GM23248 (cell line): ENCODE data around the gene CFAP119. TPM values are rescaled to one million over a fixed set of nuclear protein-coding genes. Genes with fewer than 3 reads are reported as not detected.
A peak's percentile ranks its signal among the peaks of the same experiment; 100 is the strongest.

Source experiments
- DNase-seq: peaks from one replicate; pipeline ENCODE4 v3.0.0-alpha.2; 2015
- H2AFZ ChIP-seq: fragments of 200-600 bp; sonication (generic); 2 replicates; pipeline ENCODE4 v1.6.1; 2016; ENCODE audit warnings: antibody characterized with exemption
- H3F3A ChIP-seq: fragments of 200-600 bp; sonication (generic); 2 replicates; pipeline ENCODE4 v1.6.1; 2016; ENCODE audit warnings: mild to moderate bottlenecking, antibody characterized with exemption, mixed run types; ENCODE audit not compliant: insufficient read depth
- H3K27ac ChIP-seq: fragments of 200-600 bp; sonication (generic); 2 replicates; pipeline ENCODE4 v1.5.1; 2016; ENCODE audit warnings: mild to moderate bottlenecking
- H3K27me3 ChIP-seq: fragments of 200-600 bp; sonication (generic); replicated peaks from 2 replicates; pipeline ENCODE4 v1.6.1; 2016; ENCODE audit warnings: mild to moderate bottlenecking; ENCODE audit not compliant: insufficient read depth
- H3K36me3 ChIP-seq: fragments of 200-600 bp; sonication (generic); 2 replicates; pipeline ENCODE4 v1.6.1; 2016; ENCODE audit warnings: low read depth, mild to moderate bottlenecking
- H3K4me1 ChIP-seq: fragments of 200-600 bp; sonication (generic); 2 replicates; pipeline ENCODE4 v1.6.1; 2016; ENCODE audit warnings: mild to moderate bottlenecking; ENCODE audit not compliant: insufficient read depth
- H3K4me2 ChIP-seq: fragments of 200-600 bp; sonication (generic); one replicate; pipeline ENCODE4 v1.6.1; 2016; ENCODE audit warnings: mild to moderate bottlenecking; ENCODE audit not compliant: unreplicated experiment
- H3K4me3 ChIP-seq: fragments of 200-600 bp; sonication (generic); 2 replicates; pipeline ENCODE4 v1.5.1; 2016; ENCODE audit warnings: mild to moderate bottlenecking
- H3K79me2 ChIP-seq: fragments of 200-600 bp; sonication (generic); 2 replicates; pipeline ENCODE4 v1.6.1; 2016; ENCODE audit warnings: mild to moderate bottlenecking; ENCODE audit not compliant: insufficient read depth
- H3K9ac ChIP-seq: fragments of 200-600 bp; sonication (generic); 2 replicates; pipeline ENCODE4 v1.6.1; 2016; ENCODE audit warnings: mild to moderate bottlenecking
- H3K9me2 ChIP-seq: fragments of 200-600 bp; sonication (generic); 2 replicates; pipeline ENCODE4 v1.6.1; 2016; ENCODE audit warnings: mixed run types, mild to moderate bottlenecking, moderate library complexity; ENCODE audit not compliant: insufficient read depth
- H3K9me3 ChIP-seq: fragments of 200-600 bp; sonication (generic); one replicate; pipeline ENCODE4 v1.6.1; 2017; ENCODE audit warnings: low read depth
- H4K20me1 ChIP-seq: fragments of 200-600 bp; sonication (generic); 2 replicates; pipeline ENCODE4 v1.6.0; 2016; ENCODE audit not compliant: insufficient read depth
- EZH2 ChIP-seq: fragments of 200-600 bp; sonication (generic); IDR thresholded peaks from 2 replicates; pipeline ENCODE4 v1.6.1; 2018; ENCODE audit warnings: antibody characterized with exemption, mild to moderate bottlenecking; ENCODE audit not compliant: insufficient read depth, poor library complexity, severe bottlenecking
- EZH2phosphoT487 ChIP-seq: fragments of 200-600 bp; sonication (generic); IDR thresholded peaks from 2 replicates; pipeline ENCODE4 v1.6.1; 2018; ENCODE audit warnings: antibody characterized with exemption, moderate library complexity, mild to moderate bottlenecking, low read depth; ENCODE audit not compliant: insufficient read depth
- WGBS, 2 experiments: methylation state at CpG; one replicate each; pipeline ENCODE4 v1.1.6; 2015 to 2017; ENCODE audit warnings: low lambda C conversion rate in 2 of 2, low coverage in 1 of 2; ENCODE audit errors: missing lambda C conversion rate in 2 of 2; 5-methylcytosine and 5-hydroxymethylcytosine counted together
- in situ Hi-C: fragments of 300-500 bp; cut with MboI; formaldehyde crosslinking; loops from 2 replicates; pipeline ENCODE4 v1.15.0; 2020
- polyA plus RNA-seq: library from polyadenylated mRNA; unstranded; fragments of >200 nt; fragmentation: Nextera tagmentation; extraction: Ambion mirVana; gene quantifications from 2 replicates; pipeline ENCODE4 v1.2.1, GENCODE V29; 2016
- small RNA-seq: library from RNA; depleted of rRNA; stranded (forward); fragments of <200 nt; gene quantifications from one replicate; pipeline ENCODE3, GENCODE V24; 2014; ENCODE audit warnings: low read depth, low replicate concordance
- total RNA-seq: library from RNA; depleted of rRNA; stranded (reverse); fragments of >200 nt; shearing (Covaris generic); gene quantifications from 2 replicates; pipeline ENCODE4 v1.2.3, GENCODE V29; 2014; rRNA removed

CFAP119 gene
- total and polyA plus RNA-seq, 2 experiments from 2014 or later = 2.7 to 4.6 TPM

DNA sequence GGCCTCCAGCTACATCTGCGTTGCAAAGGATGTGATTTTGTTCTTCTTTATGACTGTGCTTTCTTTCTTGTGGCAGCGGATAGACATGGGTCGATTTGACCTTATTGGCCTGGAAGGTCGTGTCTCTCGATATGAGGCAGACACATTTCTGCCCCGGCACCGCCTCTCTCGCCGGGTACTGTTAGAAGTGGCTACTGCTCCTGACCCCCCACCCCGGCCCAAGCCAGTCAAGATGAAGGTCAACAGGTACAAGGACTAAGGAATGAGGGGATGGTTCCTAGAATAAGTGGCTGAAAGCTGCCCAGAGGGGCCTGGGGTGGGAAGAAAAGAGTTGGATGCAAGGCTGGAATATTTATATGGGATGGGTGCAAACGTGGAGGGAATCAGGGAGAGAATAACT lies 41.8 kb downstream of the CFAP119 start:
- Histone ChIP-seq H3K4me3 (no peak overlapping the region), H3K27ac (no peak overlapping the region), H3K79me2 (peaks cover 83% of the 10 kb centered on the region), H3K9ac (no peak overlapping the region), H3K9me3 (no peaks in the 10 kb centered on the region), H3K36me3 (peaks cover 86% of the 10 kb centered on the region), H3K4me2 (no peak overlapping the region), H3K27me3 (no peaks in the 10 kb centered on the region), H3K9me2 (no peaks in the 10 kb centered on the region), H4K20me1 (peaks cover 9% of the 10 kb centered on the region; the same call in 1 of the 2 replicates), H3K4me1 (peaks cover 5% of the 10 kb centered on the region), H3F3A (peaks cover 31% of the 10 kb centered on the region), H2AFZ (no peak overlapping the region)
- in situ Hi-C loops = no loop called here
- 87 to 88% methylated on average over 11 of the region's 11 CpGs for WGBS, 2 experiments
- no peak for DNase-seq
- TF ChIP-seq EZH2phosphoT487 (no peak), EZH2 (no peak)

DNA sequence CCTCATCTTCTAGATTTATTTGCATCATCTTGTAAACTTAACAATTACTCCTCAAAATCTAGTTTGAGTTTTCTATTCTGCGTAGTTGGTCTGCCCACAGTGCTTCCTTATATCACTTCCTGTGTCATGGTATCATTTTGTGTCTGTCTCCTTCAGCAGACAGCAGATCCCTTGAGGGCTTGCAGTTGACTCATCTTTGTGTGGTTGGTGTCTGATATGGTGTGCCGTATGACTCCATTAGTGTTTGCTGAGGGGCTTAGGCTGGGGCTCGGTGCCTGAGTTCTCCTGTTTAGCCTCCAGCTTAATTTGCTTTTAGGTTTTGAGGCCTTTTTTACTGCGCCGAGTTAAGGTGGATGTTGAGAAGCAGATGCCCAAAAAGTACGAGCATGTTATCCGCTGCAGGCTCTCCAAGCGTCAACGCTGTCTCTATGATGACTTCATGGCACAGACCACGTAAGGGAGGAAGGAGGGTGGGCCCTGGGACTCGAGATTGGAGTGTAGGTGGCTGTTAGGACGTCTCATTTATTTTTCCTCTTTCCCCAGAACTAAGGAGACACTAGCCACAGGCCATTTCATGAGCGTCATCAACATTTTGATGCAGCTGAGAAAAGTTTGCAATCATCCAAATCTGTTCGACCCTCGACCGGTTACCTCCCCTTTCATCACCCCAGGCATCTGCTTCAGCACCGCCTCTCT lies 46.0 kb downstream of the CFAP119 start:
- Histone ChIP-seq H3K9me2 (no peaks in the 10 kb centered on the region), H3K27ac (peak overlapping the region; percentile 78), H4K20me1 (peaks cover 15% of the 10 kb centered on the region), H3K79me2 (peaks cover 69% of the 10 kb centered on the region), H3K36me3 (peaks cover 83% of the 10 kb centered on the region), H3K4me1 (peaks cover 15% of the 10 kb centered on the region), H3F3A (peaks cover 57% of the 10 kb centered on the region), H3K9ac (0 out of 2 replicates have a peak overlapping the region, but pooled peaks have one; percentile 30), H3K4me2 (no peak overlapping the region), H3K9me3 (no peaks in the 10 kb centered on the region), H3K27me3 (no peaks in the 10 kb centered on the region), H2AFZ (no peak overlapping the region), H3K4me3 (no peak overlapping the region)
- in situ Hi-C loops = no loop called here
- TF ChIP-seq EZH2 (no peak), EZH2phosphoT487 (no peak)
- DNase-seq = peak; percentile 65
- WGBS, 2 experiments = 86 to 87% methylated on average over 17 of the region's 17 CpGs

DNA sequence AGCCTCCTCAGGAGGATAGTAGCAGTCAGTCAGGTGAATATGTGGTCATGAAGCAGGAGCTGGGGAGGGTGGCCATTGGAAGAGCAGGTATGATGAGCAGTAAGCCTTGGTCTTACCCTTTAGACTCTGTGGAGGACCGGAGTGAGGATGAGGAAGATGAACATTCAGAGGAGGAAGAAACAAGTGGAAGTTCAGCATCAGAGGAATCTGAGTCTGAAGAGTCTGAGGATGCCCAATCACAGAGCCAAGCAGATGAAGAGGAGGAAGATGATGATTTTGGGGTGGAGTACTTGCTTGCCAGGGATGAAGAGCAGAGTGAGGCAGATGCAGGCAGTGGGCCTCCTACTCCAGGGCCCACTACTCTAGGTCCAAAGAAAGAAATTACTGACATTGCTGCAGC lies 50.1 kb downstream of the CFAP119 start:
- H3K79me2 ChIP-seq = peaks cover 40% of the 10 kb centered on the region
- no peak overlapping the region for H3K9ac ChIP-seq
- H3F3A ChIP-seq = peaks cover 85% of the 10 kb centered on the region
- TF ChIP-seq EZH2phosphoT487 (no peak), EZH2 (no peak)
- no peak overlapping the region for H3K4me2 ChIP-seq
- H3K27ac ChIP-seq = peak overlapping the region; percentile 4; the same call in 1 of the 2 replicates
- peaks cover 87% of the 10 kb centered on the region for H3K36me3 ChIP-seq
- H3K9me2 ChIP-seq = no peaks in the 10 kb centered on the region
- 100% methylated on average over 1 of the region's 1 CpG for WGBS, 2 experiments
- H3K4me3 ChIP-seq = no peak overlapping the region
- peaks cover 20% of the 10 kb centered on the region for H3K4me1 ChIP-seq
- no peaks in the 10 kb centered on the region for H3K9me3 ChIP-seq
- no peak overlapping the region for H2AFZ ChIP-seq
- no peak for DNase-seq
- peaks cover 7% of the 10 kb centered on the region for H4K20me1 ChIP-seq
- in situ Hi-C loops = no loop called here
- no peaks in the 10 kb centered on the region for H3K27me3 ChIP-seq

DNA sequence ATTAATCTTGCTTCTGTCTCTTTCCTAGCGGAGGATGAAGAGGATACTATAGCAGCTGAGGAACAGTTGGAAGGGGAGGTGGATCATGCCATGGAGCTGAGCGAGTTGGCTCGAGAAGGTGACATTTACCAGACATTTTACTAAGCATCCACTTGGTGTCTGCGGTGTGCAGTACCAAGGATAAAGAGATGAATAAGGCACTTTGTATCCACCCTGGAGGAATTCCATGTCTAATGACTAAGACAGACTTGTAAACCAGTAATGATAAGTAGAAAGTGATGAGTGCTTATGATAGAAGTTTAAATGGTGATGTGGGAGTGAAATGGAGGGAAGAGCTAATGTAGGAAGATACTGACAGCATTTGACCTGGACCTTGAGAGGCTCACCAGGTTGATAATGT lies 50.9 kb downstream of the CFAP119 start:
- Histone ChIP-seq H3K27me3 (no peaks in the 10 kb centered on the region), H3K9ac (no peak overlapping the region), H3K9me3 (no peaks in the 10 kb centered on the region), H3K4me2 (no peak overlapping the region), H3K4me3 (no peak overlapping the region), H4K20me1 (peaks cover 7% of the 10 kb centered on the region), H3K9me2 (no peaks in the 10 kb centered on the region), H3K36me3 (peaks cover 88% of the 10 kb centered on the region), H3K27ac (peak overlapping the region; percentile 27), H3K4me1 (peaks cover 20% of the 10 kb centered on the region), H2AFZ (no peak overlapping the region), H3F3A (peaks cover 85% of the 10 kb centered on the region), H3K79me2 (peaks cover 40% of the 10 kb centered on the region)
- peak; percentile 75 for DNase-seq
- in situ Hi-C loops = no loop called here
- WGBS, 2 experiments = 56 to 61% methylated on average over 4 of the region's 4 CpGs
- TF ChIP-seq EZH2phosphoT487 (no peak), EZH2 (no peak)

Small RNA genes within 50 kb of the gene (small RNA-seq; reads per million reads assigned to genes)
- gene SNORA30 = not detected

Other genes with a start within 250 kb of the CFAP119 start
- gene ZNF768, start 235.5 kb downstream of the CFAP119 start, total RNA-seq = 35.3 and 38.4 TPM in 2 replicates
- 5.0 and 5.7 TPM in 2 replicates for gene ZNF768, start 235.5 kb downstream of the CFAP119 start, polyA plus RNA-seq
- 7.7 and 15.7 TPM in 2 replicates for gene ZNF747, start 227.2 kb downstream of the CFAP119 start, total RNA-seq
- 5.4 and 6.7 TPM in 2 replicates for gene ZNF747, start 227.2 kb downstream of the CFAP119 start, polyA plus RNA-seq
- 3.0 and 8.8 TPM in 2 replicates for gene ZNF764, start 203.7 kb downstream of the CFAP119 start, total RNA-seq
- gene ZNF764, start 203.7 kb downstream of the CFAP119 start, polyA plus RNA-seq = 3.0 TPM in 2 replicates
- gene ZNF688, start 190.3 kb downstream of the CFAP119 start, total RNA-seq = 10.4 and 33.0 TPM in 2 replicates
- 13.6 and 14.7 TPM in 2 replicates for gene ZNF688, start 190.3 kb downstream of the CFAP119 start, polyA plus RNA-seq
- gene ZNF785, start 176.4 kb downstream of the CFAP119 start, total RNA-seq = 9.0 TPM in 2 replicates
- 5.4 and 6.9 TPM in 2 replicates for gene ZNF785, start 176.4 kb downstream of the CFAP119 start, polyA plus RNA-seq
- 5.7 TPM in 2 replicates for gene ZNF689, start 151.7 kb downstream of the CFAP119 start, total RNA-seq
- gene ZNF689, start 151.7 kb downstream of the CFAP119 start, polyA plus RNA-seq = 4.8 and 5.1 TPM in 2 replicates
- 5.6 and 7.2 TPM in 2 replicates for gene PRR14, start 111.1 kb downstream of the CFAP119 start, total RNA-seq
- 15.2 and 18.0 TPM in 2 replicates for gene PRR14, start 111.1 kb downstream of the CFAP119 start, polyA plus RNA-seq
- gene FBRS, start 103.6 kb downstream of the CFAP119 start, total RNA-seq = 13.9 and 14.2 TPM in 2 replicates
- gene FBRS, start 103.6 kb downstream of the CFAP119 start, polyA plus RNA-seq = 5.8 and 7.6 TPM in 2 replicates
- gene SRCAP, start 62.9 kb downstream of the CFAP119 start, total RNA-seq = 9.1 and 14.3 TPM in 2 replicates
- 22.8 and 23.7 TPM in 2 replicates for gene SRCAP, start 62.9 kb downstream of the CFAP119 start, polyA plus RNA-seq
- gene PHKG2, start 13.6 kb downstream of the CFAP119 start, total RNA-seq = 12.5 and 19.9 TPM in 2 replicates
- gene PHKG2, start 13.6 kb downstream of the CFAP119 start, polyA plus RNA-seq = 15.7 and 17.0 TPM in 2 replicates
- 97.9 and 99.0 TPM in 2 replicates for gene RNF40, start 260 bp upstream of the CFAP119 start, total RNA-seq
- gene RNF40, start 260 bp upstream of the CFAP119 start, polyA plus RNA-seq = 71.2 and 71.5 TPM in 2 replicates
- gene ZNF629, start 25.1 kb upstream of the CFAP119 start, total RNA-seq = 12.2 and 19.3 TPM in 2 replicates
- gene ZNF629, start 25.1 kb upstream of the CFAP119 start, polyA plus RNA-seq = 4.8 and 5.0 TPM in 2 replicates
- gene BCL7C, start 132.0 kb upstream of the CFAP119 start, total RNA-seq = 42.5 and 77.1 TPM in 2 replicates
- 62.5 and 68.1 TPM in 2 replicates for gene BCL7C, start 132.0 kb upstream of the CFAP119 start, polyA plus RNA-seq
- gene CTF1, start 134.6 kb upstream of the CFAP119 start, total RNA-seq = 4.4 and 4.8 TPM in 2 replicates
- gene CTF1, start 134.6 kb upstream of the CFAP119 start, polyA plus RNA-seq = 2.0 and 2.1 TPM in 2 replicates
- 18.2 and 23.0 TPM in 2 replicates for gene FBXL19, start 161.5 kb upstream of the CFAP119 start, total RNA-seq
- 0.39 and 0.64 TPM in 2 replicates for gene FBXL19, start 161.5 kb upstream of the CFAP119 start, polyA plus RNA-seq
- 36.1 and 39.7 TPM in 2 replicates for gene ORAI3, start 187.0 kb upstream of the CFAP119 start, total RNA-seq
- 30.9 and 31.6 TPM in 2 replicates for gene ORAI3, start 187.0 kb upstream of the CFAP119 start, polyA plus RNA-seq
- gene SETD1A, start 195.7 kb upstream of the CFAP119 start, total RNA-seq = 2.0 and 2.3 TPM in 2 replicates
- 4.0 and 5.9 TPM in 2 replicates for gene SETD1A, start 195.7 kb upstream of the CFAP119 start, polyA plus RNA-seq
- 69.7 and 73.2 TPM in 2 replicates for gene HSD3B7, start 223.1 kb upstream of the CFAP119 start, total RNA-seq
- 40.2 and 40.9 TPM in 2 replicates for gene HSD3B7, start 223.1 kb upstream of the CFAP119 start, polyA plus RNA-seq
- gene STX1B, start 248.6 kb upstream of the CFAP119 start, total RNA-seq = 2.0 and 2.3 TPM in 2 replicates
- 0.23 and 0.46 TPM in 2 replicates for gene STX1B, start 248.6 kb upstream of the CFAP119 start, polyA plus RNA-seq